Measurements from ENCODE around the gene DENND2A.

DNA sequence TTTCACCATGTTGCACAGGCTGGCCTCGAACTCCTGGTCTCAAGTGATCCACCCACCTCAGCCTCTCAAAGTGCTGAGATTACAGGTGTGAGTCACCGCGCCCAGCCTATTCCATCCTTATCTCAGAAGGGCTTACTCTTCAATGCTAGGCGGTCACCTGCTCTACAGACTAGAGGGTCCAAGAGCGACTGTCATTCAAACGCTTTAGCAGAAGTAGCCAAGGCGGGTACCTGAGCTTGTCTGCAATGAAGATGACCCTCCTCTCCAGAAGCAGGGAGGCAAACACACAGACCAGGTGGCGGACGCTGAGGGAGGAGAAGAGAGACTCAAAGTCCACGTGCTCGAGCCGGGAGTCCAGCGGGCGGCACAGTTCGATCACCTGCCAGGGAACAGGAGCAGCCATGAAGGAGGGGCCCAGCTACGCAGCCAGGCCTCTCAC lies 96.2 kb downstream of the DENND2A start:
- TF ChIP-seq, protein P1, sequence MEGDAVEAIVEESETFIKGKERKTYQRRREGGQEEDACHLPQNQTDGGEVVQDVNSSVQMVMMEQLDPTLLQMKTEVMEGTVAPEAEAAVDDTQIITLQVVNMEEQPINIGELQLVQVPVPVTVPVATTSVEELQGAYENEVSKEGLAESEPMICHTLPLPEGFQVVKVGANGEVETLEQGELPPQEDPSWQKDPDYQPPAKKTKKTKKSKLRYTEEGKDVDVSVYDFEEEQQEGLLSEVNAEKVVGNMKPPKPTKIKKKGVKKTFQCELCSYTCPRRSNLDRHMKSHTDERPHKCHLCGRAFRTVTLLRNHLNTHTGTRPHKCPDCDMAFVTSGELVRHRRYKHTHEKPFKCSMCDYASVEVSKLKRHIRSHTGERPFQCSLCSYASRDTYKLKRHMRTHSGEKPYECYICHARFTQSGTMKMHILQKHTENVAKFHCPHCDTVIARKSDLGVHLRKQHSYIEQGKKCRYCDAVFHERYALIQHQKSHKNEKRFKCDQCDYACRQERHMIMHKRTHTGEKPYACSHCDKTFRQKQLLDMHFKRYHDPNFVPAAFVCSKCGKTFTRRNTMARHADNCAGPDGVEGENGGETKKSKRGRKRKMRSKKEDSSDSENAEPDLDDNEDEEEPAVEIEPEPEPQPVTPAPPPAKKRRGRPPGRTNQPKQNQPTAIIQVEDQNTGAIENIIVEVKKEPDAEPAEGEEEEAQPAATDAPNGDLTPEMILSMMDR (IDR thresholded peaks at IDR 0.05), result no peak
- no peak for TF ChIP-seq POLR2A (IDR thresholded peaks at IDR 0.05)
